GM18858 (cell line): ENCODE data around the gene NAPB.
A peak's percentile ranks its signal among the peaks of the same experiment; 100 is the strongest.
"Not testable (repeated sequence)": the region's sequence is repeated elsewhere in the genome, so short reads cannot be mapped to it uniquely, and the experiment has no call there.

Experiments used
- ATAC-seq: cut with Tn5 transposase; IDR thresholded peaks from one replicate; pipeline ENCODE4 v1.9.1; 2021; ENCODE audit not compliant: unreplicated experiment

NAPB gene

GRCh38 chr20:23349338-23350195 lies 71.7 kb downstream of the NAPB start:
- ATAC-seq: peak; percentile 22

GRCh38 chr20:23348510-23348909 lies 72.8 kb downstream of the NAPB start:
- not testable (repeated sequence) for ATAC-seq

GRCh38 chr20:23347791-23348190 lies 73.5 kb downstream of the NAPB start:
- no peak for ATAC-seq

GRCh38 chr20:23346002-23346401 lies 75.3 kb downstream of the NAPB start:
- ATAC-seq: no peak

GRCh38 chr20:23344336-23344735 lies 77.0 kb downstream of the NAPB start:
- ATAC-seq: no peak

- ATAC-seq: no peak
Observed at GRCh38 chr20:23343590-23343989, 77.7 kb downstream of the NAPB start.

- no peak for ATAC-seq
Observed at GRCh38 chr20:23341073-23341472, 80.2 kb downstream of the NAPB start.

GRCh38 chr20:23340524-23340923 lies 80.8 kb downstream of the NAPB start:
- ATAC-seq: no peak

GRCh38 chr20:23339986-23340385 lies 81.3 kb downstream of the NAPB start:
- ATAC-seq: no peak

GRCh38 chr20:23337312-23337711 lies 84.0 kb downstream of the NAPB start:
- no peak for ATAC-seq

- ATAC-seq: no peak
Observed at GRCh38 chr20:23336476-23336875, 84.8 kb downstream of the NAPB start.

GRCh38 chr20:23335521-23335920 lies 85.8 kb downstream of the NAPB start:
- ATAC-seq: no peak

GRCh38 chr20:23334111-23334510 lies 87.2 kb downstream of the NAPB start:
- no peak for ATAC-seq

- no peak for ATAC-seq
Observed at GRCh38 chr20:23332467-23332866, 88.8 kb downstream of the NAPB start.

- ATAC-seq: no peak
Observed at GRCh38 chr20:23331450-23332350, 89.6 kb downstream of the NAPB start.

- no peak for ATAC-seq
Observed at GRCh38 chr20:23327617-23328333, 93.5 kb downstream of the NAPB start.

- no peak for ATAC-seq
Observed at GRCh38 chr20:23326774-23327173, 94.5 kb downstream of the NAPB start.

GRCh38 chr20:23325107-23325506 lies 96.2 kb downstream of the NAPB start:
- no peak for ATAC-seq
